Tibial nerve (tissue), 4 donors: ENCODE data around the gene KIZ.

Source experiments
- CTCF ChIP-seq, 5 experiments: fragments of 200-600 bp in 3 of 5; fragments of 450-650 bp in 2 of 5; sonication (generic) in 3 of 5; IDR thresholded peaks; one replicate each; pipeline ENCODE4 v1.5.1; 2016 to 2019; ENCODE audit warnings: antibody characterized with exemption in 5 of 5, mild to moderate bottlenecking in 3 of 5, moderate library complexity in 2 of 5
- EP300 ChIP-seq, 2 donors: sonication (generic); formaldehyde crosslinking; IDR thresholded peaks; one replicate each; pipeline ENCODE4 v1.6.1; 2017; ENCODE audit warnings: antibody characterized with exemption in 2 of 2, mild to moderate bottlenecking in 1 of 2
- POLR2A ChIP-seq, 2 donors: fragments of 450-650 bp; IDR thresholded peaks; one replicate each; pipeline ENCODE4 v1.6.1; 2017; ENCODE audit warnings: antibody characterized with exemption in 2 of 2, mild to moderate bottlenecking in 2 of 2, moderate library complexity in 2 of 2

GRCh38 chr20:21124190-21124589 lies 1.7 kb upstream of the KIZ start:
- no peak for TF ChIP-seq POLR2A (IDR thresholded peaks at IDR 0.05)
- no peak for TF ChIP-seq CTCF (IDR thresholded peaks at IDR 0.05)
- no peak for TF ChIP-seq EP300 (IDR thresholded peaks at IDR 0.05)
